GM12892 (cell line): ENCODE data around the gene NDST4.

Source experiments
- POLR2AphosphoS5 ChIP-seq: IDR thresholded peaks from 2 replicates; pipeline ENCODE4 v1.6.1; 2011; ENCODE audit warnings: low read depth, low read length, control low read depth
- TAF1 ChIP-seq: IDR thresholded peaks from 2 replicates; pipeline ENCODE4 v1.6.1; 2011; ENCODE audit warnings: low read depth, mild to moderate bottlenecking, control low read depth, low read length, borderline replicate concordance

- TF ChIP-seq POLR2AphosphoS5, result no peak
- no peak for TF ChIP-seq TAF1
Measured at GRCh38 chr4:115042496-115042895, 70.9 kb downstream of the NDST4 start.
